GM06990 (cell line): Measurements from ENCODE around the gene PSD2.

Experiments
- DNase-seq: peaks from one replicate; pipeline ENCODE4 v3.0.0-alpha.2; 2011; ENCODE audit not compliant: insufficient read length; ENCODE audit errors: extremely low read depth
- H3K27me3 ChIP-seq: replicated peaks from 2 replicates; pipeline ENCODE4 v1.6.0; 2011; ENCODE audit warnings: low read length; ENCODE audit not compliant: control insufficient read depth, insufficient read depth
- H3K36me3 ChIP-seq: 2 replicates; pipeline ENCODE4 v1.5.1; 2011; ENCODE audit warnings: low read length; ENCODE audit not compliant: control insufficient read depth, insufficient read depth
- H3K4me3 ChIP-seq: replicated peaks from 2 replicates; pipeline ENCODE4 v1.5.1; 2011; ENCODE audit warnings: low read depth, mild to moderate bottlenecking, control low read depth, low read length
- CTCF ChIP-seq: IDR thresholded peaks from 2 replicates; pipeline ENCODE4 v1.5.1; 2011; ENCODE audit warnings: low read length, control low read depth, mild to moderate bottlenecking, inconsistent platforms; ENCODE audit not compliant: insufficient read depth, poor library complexity, severe bottlenecking

PSD2 gene

GRCh38 chr5:139864716-139865483 is 69.3 kb downstream of the PSD2 start:
- TF ChIP-seq CTCF = no peak
- Histone ChIP-seq H3K36me3 (no peaks in the 10 kb centered on the region), H3K27me3 (no peaks in the 10 kb centered on the region), H3K4me3 (no peak overlapping the region)
- DNase-seq = no peak

GRCh38 chr5:139867109-139867508 is 71.5 kb downstream of the PSD2 start:
- TF ChIP-seq CTCF = no peak
- DNase-seq = no peak
- Histone ChIP-seq H3K4me3 (no peak overlapping the region), H3K36me3 (no peaks in the 10 kb centered on the region), H3K27me3 (no peaks in the 10 kb centered on the region)

- no peaks in the 10 kb centered on the region for H3K27me3 ChIP-seq
- no peak for DNase-seq
- no peak overlapping the region for H3K4me3 ChIP-seq
- TF ChIP-seq CTCF = no peak
- no peaks in the 10 kb centered on the region for H3K36me3 ChIP-seq
Observed at GRCh38 chr5:139867581-139867980, 72.0 kb downstream of the PSD2 start.

GRCh38 chr5:139869042-139869790 is 73.6 kb downstream of the PSD2 start:
- no peak for TF ChIP-seq CTCF
- Histone ChIP-seq H3K4me3 (no peak overlapping the region), H3K36me3 (no peaks in the 10 kb centered on the region), H3K27me3 (no peaks in the 10 kb centered on the region)
- DNase-seq = no peak

- Histone ChIP-seq H3K36me3 (no peaks in the 10 kb centered on the region), H3K27me3 (no peaks in the 10 kb centered on the region), H3K4me3 (no peak overlapping the region)
- DNase-seq = no peak
- TF ChIP-seq CTCF = no peak
Observed at GRCh38 chr5:139870677-139871076, 75.1 kb downstream of the PSD2 start.
